Thoracic aorta (tissue), 2 donors: ENCODE results near the gene RAB35. TPM values are rescaled to one million over a fixed set of nuclear protein-coding genes. Genes with fewer than 3 reads are reported as not detected.

Source experiments
- total RNA-seq, 2 donors: library from RNA; depleted of rRNA; stranded (reverse); fragments of >200 nt; gene quantifications; one replicate each; pipeline versions ENCODE4 v1.1.0 to v1.2.3, GENCODE V29; 2016

Gene RAB35
- total RNA-seq, 2 donors from 2014 or later = 23.2 to 30.3 TPM

Other genes with a start within 250 kb of the RAB35 start
- gene CIT, start 239.4 kb downstream of the RAB35 start, total RNA-seq = 1 to 10 TPM in 1 of 2 donors, under 1 TPM in 1; 0.95 to 2.3 TPM
- gene BICDL1, start 127.5 kb downstream of the RAB35 start, total RNA-seq = 1 to 10 TPM in 1 of 2 donors, under 1 TPM in 1; 0.68 to 4.4 TPM
- gene GCN1, start 78.0 kb upstream of the RAB35 start, total RNA-seq = 10 to 100 TPM; 56.8 to 91.5 TPM
- 1,000 to 10,000 TPM; 1,020 to 1,220 TPM for gene RPLP0, start 84.4 kb upstream of the RAB35 start, total RNA-seq
- 100 to 1,000 TPM in 1 of 2 donors, 10 to 100 TPM in 1; 93.0 to 105 TPM for gene PXN, start 149.0 kb upstream of the RAB35 start, total RNA-seq
- under 1 TPM; under 0.01 TPM for gene RNU4-2, start 175.2 kb upstream of the RAB35 start, total RNA-seq
- not detected for gene RNU4-1, start 176.5 kb upstream of the RAB35 start, total RNA-seq
- 1 to 10 TPM in 1 of 2 donors, under 1 TPM in 1; 0.56 to 8.8 TPM for gene SIRT4, start 185.6 kb upstream of the RAB35 start, total RNA-seq
- gene PLA2G1B, start 211.0 kb upstream of the RAB35 start, total RNA-seq = not detected